Measurements from ENCODE around the gene ADAMTS17. TPM values are rescaled to one million over a fixed set of nuclear protein-coding genes. Genes with fewer than 3 reads are reported as not detected.
"Not testable (repeated sequence)": the region's sequence is repeated elsewhere in the genome, so short reads cannot be mapped to it uniquely, and the experiment has no call there.

The ADAMTS17 gene
- total and polyA plus RNA-seq, 5 donors from 2014 or later: 0.20 to 8.2 (median 0.67) TPM; not detected in 1

DNA sequence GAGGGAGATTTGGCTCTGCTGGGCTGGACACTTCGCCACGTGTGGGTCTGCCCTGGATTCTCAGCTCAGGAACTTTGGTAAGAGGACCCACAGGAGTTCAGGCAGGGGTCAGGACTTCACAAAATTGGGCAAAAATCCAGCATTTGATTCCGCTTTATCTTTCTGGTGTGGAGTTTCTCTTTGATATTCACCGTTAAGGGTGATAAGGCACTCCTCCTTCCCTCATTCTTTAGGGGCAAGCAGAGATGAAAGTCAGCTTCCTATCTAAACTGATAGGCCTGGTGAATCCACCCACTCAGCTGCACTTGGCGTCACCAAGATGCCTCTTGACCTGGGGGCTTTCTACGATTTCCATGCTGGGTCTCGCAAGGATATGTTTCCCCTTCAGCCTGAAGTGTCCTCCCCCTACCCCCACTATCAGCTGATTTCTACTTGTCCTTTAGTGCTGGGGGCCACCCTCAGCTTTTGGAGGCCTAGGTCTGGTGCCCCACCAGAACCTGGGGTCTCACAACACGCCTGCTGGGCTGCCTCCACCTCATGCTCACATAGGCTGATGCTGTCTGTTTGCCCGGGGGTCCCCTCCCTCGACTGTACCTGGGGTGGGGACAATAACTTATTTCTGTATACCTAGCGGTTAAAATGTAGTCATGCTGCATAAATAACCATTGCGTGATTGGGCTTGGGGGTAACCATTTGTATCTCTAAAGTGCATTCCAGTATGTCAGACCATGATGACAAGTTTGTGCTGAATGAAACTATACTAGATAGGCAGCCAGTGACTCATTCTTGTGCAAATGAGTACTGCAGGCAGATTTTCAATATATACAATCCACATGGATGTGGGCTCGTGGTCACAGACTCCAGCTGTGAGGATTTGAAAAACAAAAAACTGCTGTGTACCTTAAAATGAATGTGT lies 248.3 kb downstream of the ADAMTS17 start:
- Histone ChIP-seq H3K4me1 (ENCODE audit: control insufficient read depth, insufficient read depth, low read length, poor library complexity, severe bottlenecking) (no peaks in the 10 kb centered on the region), H3K9me3 (ENCODE audit: control insufficient read depth in 2 of 2, low read length in 2 of 2) (no peaks in the 10 kb centered on the region), H3K27me3 (ENCODE audit: control insufficient read depth, insufficient read depth, low read length) (no peaks in the 10 kb centered on the region), H3K4me3 (ENCODE audit: low read depth, low read length) (no peak overlapping the region), H3K27ac (ENCODE audit: insufficient read depth, low read length, poor library complexity, severe bottlenecking) (no peak overlapping the region), H3K36me3 (ENCODE audit: control insufficient read depth, insufficient read depth, low read length) (no peaks in the 10 kb centered on the region)
- H3K4me3 Mint-ChIP-seq: no peak overlapping the region
- DNase-seq (no peak), ATAC-seq (ENCODE audit: low read depth in 2 of 2) (no peak)
- no peaks in the 10 kb centered on the region for H3K4me1 Mint-ChIP-seq
- H3K27ac Mint-ChIP-seq: no peak overlapping the region
- H3K36me3 Mint-ChIP-seq: peaks cover 17% of the 10 kb centered on the region
- H3K27me3 Mint-ChIP-seq: no peaks in the 10 kb centered on the region
- H3K9me3 Mint-ChIP-seq: no peaks in the 10 kb centered on the region

DNA sequence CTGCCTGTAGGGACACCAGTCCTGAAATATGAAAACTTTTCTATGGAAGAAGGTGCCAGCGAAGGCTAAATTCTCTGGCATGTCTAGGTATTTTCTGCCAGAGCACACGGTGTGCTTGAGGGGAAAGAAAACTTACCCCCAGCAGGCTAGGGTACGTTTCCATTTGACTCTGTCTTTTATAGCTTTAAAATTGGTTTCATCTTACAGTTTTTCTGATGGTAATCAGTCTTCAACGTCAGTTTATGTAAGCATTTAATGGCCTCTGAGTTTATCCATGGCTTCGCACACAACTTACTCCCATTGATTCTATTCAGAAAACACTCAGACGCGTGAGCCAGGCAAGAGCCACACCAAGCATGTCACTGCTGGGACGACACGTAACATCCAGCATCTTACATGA lies 249.7 kb downstream of the ADAMTS17 start:
- H3K4me3 ChIP-seq (ENCODE audit: low read depth, low read length): no peak overlapping the region
- Mint-ChIP-seq H3K36me3 (peaks cover 17% of the 10 kb centered on the region), H3K4me1 (no peaks in the 10 kb centered on the region), H3K27ac (no peak overlapping the region), H3K27me3 (no peaks in the 10 kb centered on the region), H3K4me3 (no peak overlapping the region), H3K9me3 (peaks cover 0 to under 1% (median 0%) of the 10 kb centered on the region in 7 donors)
- no peaks in the 10 kb centered on the region for H3K36me3 ChIP-seq (ENCODE audit: control insufficient read depth, insufficient read depth, low read length)
- no peaks in the 10 kb centered on the region for H3K9me3 ChIP-seq (ENCODE audit: control insufficient read depth in 2 of 2, low read length in 2 of 2)
- ATAC-seq (ENCODE audit: low read depth in 2 of 2) (no peak), DNase-seq (no peak)
- H3K27me3 ChIP-seq (ENCODE audit: control insufficient read depth, insufficient read depth, low read length): no peaks in the 10 kb centered on the region
- no peak overlapping the region for H3K27ac ChIP-seq (ENCODE audit: insufficient read depth, low read length, poor library complexity, severe bottlenecking)
- no peaks in the 10 kb centered on the region for H3K4me1 ChIP-seq (ENCODE audit: control insufficient read depth, insufficient read depth, low read length, poor library complexity, severe bottlenecking)

DNA sequence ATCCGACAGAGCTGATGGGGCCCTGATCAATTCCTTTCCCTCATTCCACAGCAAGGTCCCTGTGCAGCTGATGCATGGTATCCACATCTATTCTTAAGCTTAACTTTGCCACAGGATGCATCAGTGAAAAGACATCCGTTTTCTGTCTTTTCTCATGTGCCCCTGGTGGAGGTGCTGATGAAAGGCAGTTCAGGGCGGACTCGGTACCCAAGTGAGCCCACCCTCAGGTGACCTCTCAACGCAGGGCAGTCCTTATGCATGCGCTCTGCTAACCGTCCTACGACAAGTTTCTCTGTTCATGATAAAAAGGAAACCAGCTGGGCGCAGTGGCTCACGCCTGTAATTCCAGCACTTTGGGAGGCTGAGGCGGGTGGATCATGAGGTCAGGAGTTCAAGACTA lies 251.4 kb downstream of the ADAMTS17 start:
- Mint-ChIP-seq H3K4me1 (no peaks in the 10 kb centered on the region), H3K9me3 (peaks cover 0 to 3% (median 0%) of the 10 kb centered on the region in 7 donors), H3K27me3 (no peaks in the 10 kb centered on the region), H3K36me3 (peaks cover 18% of the 10 kb centered on the region), H3K27ac (no peak overlapping the region), H3K4me3 (no peak overlapping the region)
- no peak for DNase-seq
- H3K27ac ChIP-seq (ENCODE audit: insufficient read depth, low read length, poor library complexity, severe bottlenecking): no peak overlapping the region
- ATAC-seq (ENCODE audit: low read depth in 2 of 2): no peak
- no peaks in the 10 kb centered on the region for H3K4me1 ChIP-seq (ENCODE audit: control insufficient read depth, insufficient read depth, low read length, poor library complexity, severe bottlenecking)
- no peak overlapping the region for H3K4me3 ChIP-seq (ENCODE audit: low read depth, low read length)
- H3K9me3 ChIP-seq (ENCODE audit: control insufficient read depth in 2 of 2, low read length in 2 of 2): no peaks in the 10 kb centered on the region
- H3K36me3 ChIP-seq (ENCODE audit: control insufficient read depth, insufficient read depth, low read length): no peaks in the 10 kb centered on the region
- no peaks in the 10 kb centered on the region for H3K27me3 ChIP-seq (ENCODE audit: control insufficient read depth, insufficient read depth, low read length)

DNA sequence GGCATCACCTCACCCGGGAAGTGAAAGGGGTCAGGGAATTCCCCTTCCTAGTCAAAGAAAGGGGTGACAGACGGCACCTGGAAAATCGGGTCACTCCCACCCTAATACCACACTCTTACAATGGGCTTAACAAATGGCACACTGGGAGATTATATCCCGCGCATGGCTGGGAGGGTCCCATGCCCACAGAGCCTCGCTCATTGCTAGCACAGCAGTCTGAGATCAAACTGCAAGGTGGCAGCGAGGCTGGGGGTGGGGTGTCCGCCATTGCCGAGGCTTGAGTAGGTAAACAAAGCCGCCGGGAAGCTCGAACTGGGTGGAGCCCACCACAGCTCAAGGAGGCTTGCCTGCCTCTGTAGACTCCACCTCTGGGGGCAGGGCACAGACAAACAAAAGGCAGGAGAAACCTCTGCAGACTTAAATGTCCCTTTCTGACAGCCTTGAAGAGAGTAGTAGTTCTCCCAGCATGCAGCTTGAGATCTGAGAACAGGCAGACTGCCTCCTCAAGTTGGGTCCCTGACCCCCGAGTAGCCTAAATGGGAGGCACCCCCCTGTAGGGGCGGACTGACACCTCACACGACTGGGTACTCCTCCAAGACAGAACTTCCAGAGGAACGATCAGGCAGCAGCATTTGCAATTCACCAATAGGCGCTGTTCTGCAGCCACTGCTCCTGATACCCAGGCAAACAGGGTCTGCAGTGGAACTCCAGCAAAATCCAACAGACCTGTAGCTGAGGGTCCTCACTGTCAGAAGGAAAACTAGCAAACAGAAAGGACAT lies 257.5 kb downstream of the ADAMTS17 start:
- not testable (repeated sequence) for H3K9me3 ChIP-seq (ENCODE audit: control insufficient read depth in 2 of 2, low read length in 2 of 2); H3K36me3 ChIP-seq (ENCODE audit: control insufficient read depth, insufficient read depth, low read length); H3K27ac Mint-ChIP-seq; H3K27ac ChIP-seq (ENCODE audit: insufficient read depth, low read length, poor library complexity, severe bottlenecking); H3K9me3 Mint-ChIP-seq; H3K27me3 Mint-ChIP-seq; H3K4me1 ChIP-seq (ENCODE audit: control insufficient read depth, insufficient read depth, low read length, poor library complexity, severe bottlenecking); H3K27me3 ChIP-seq (ENCODE audit: control insufficient read depth, insufficient read depth, low read length); H3K4me1 Mint-ChIP-seq; DNase-seq; H3K4me3 ChIP-seq (ENCODE audit: low read depth, low read length); ATAC-seq (ENCODE audit: low read depth in 2 of 2); H3K4me3 Mint-ChIP-seq
- peaks cover 14% of the 10 kb centered on the region for H3K36me3 Mint-ChIP-seq

DNA sequence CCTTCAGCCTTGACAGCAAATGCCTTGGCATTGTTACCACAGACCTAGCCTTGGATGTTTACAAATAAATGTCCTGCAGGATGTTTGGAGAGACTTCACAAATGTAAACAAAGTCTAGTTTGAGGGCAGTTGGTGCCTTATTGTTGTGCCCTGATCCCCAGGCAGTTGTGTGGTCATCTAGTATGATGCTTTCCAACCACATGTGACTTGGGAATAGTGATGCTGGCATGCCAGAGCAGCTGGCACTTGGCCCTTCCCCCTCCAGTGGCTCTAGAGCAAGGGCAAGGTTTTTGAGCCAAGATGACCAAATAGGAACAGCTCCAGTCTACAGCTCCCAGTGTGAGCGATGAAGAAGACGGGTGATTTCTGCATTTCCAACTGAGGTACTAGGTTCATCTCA lies 258.2 kb downstream of the ADAMTS17 start:
- DNase-seq (no peak), ATAC-seq (ENCODE audit: low read depth in 2 of 2) (no peak)
- Histone ChIP-seq H3K27ac (ENCODE audit: insufficient read depth, low read length, poor library complexity, severe bottlenecking) (no peak overlapping the region), H3K4me1 (ENCODE audit: control insufficient read depth, insufficient read depth, low read length, poor library complexity, severe bottlenecking) (no peaks in the 10 kb centered on the region), H3K36me3 (ENCODE audit: control insufficient read depth, insufficient read depth, low read length) (no peaks in the 10 kb centered on the region), H3K9me3 (ENCODE audit: control insufficient read depth in 2 of 2, low read length in 2 of 2) (no peaks in the 10 kb centered on the region), H3K4me3 (ENCODE audit: low read depth, low read length) (no peak overlapping the region), H3K27me3 (ENCODE audit: control insufficient read depth, insufficient read depth, low read length) (no peaks in the 10 kb centered on the region)
- Mint-ChIP-seq H3K9me3 (peaks cover 0 to 5% (median 1%) of the 10 kb centered on the region in 7 donors), H3K27ac (no peak overlapping the region), H3K36me3 (peaks cover 14% of the 10 kb centered on the region), H3K4me3 (no peak overlapping the region), H3K27me3 (no peaks in the 10 kb centered on the region), H3K4me1 (peaks cover 0 to 2% (median 0%) of the 10 kb centered on the region in 4 donors)

DNA sequence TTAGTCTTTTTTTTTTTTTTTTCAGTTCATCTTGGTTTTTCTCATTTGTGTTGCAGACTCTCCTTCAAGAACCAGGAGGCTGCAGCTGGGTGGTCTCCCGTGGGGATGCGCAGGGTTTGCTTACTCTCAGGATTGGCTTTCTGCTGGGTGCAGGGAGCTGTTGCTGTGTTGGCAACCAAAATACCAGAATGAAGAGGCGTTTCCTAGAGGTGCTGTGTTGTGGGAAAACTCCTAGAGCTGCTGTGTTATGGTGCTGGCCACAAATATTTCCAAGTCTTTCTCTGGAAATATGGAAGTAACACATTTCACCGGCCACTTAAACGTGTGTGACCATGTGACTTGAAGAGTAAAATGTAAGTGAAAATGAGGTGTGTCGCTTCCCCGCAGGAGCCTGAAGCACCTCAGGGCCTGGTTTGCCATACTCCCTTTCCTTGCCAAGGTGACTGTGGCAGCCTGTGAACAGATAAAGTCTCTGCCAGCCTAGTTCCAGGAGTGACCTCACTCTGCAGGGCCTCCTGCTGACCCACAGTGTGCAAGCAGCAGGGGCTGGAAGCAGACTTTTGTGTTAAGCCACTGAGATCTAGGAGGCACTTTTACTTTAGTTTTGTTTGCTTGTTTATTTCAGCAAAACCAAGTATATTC lies 258.9 kb downstream of the ADAMTS17 start:
- no peaks in the 10 kb centered on the region for H3K4me1 ChIP-seq (ENCODE audit: control insufficient read depth, insufficient read depth, low read length, poor library complexity, severe bottlenecking)
- DNase-seq (no peak), ATAC-seq (ENCODE audit: low read depth in 2 of 2) (no peak)
- H3K27ac ChIP-seq (ENCODE audit: insufficient read depth, low read length, poor library complexity, severe bottlenecking): no peak overlapping the region
- H3K27me3 Mint-ChIP-seq: no peaks in the 10 kb centered on the region
- peaks cover 0 to 2% (median 0%) of the 10 kb centered on the region in 4 donors for H3K4me1 Mint-ChIP-seq
- H3K27me3 ChIP-seq (ENCODE audit: control insufficient read depth, insufficient read depth, low read length): no peaks in the 10 kb centered on the region
- peaks cover 14% of the 10 kb centered on the region for H3K36me3 Mint-ChIP-seq
- H3K9me3 Mint-ChIP-seq: peaks cover 0 to 5% (median 1%) of the 10 kb centered on the region in 7 donors
- no peaks in the 10 kb centered on the region for H3K36me3 ChIP-seq (ENCODE audit: control insufficient read depth, insufficient read depth, low read length)
- H3K9me3 ChIP-seq (ENCODE audit: control insufficient read depth in 2 of 2, low read length in 2 of 2): no peaks in the 10 kb centered on the region
- no peak overlapping the region for H3K4me3 ChIP-seq (ENCODE audit: low read depth, low read length)
- no peak overlapping the region for H3K27ac Mint-ChIP-seq
- H3K4me3 Mint-ChIP-seq: no peak overlapping the region

DNA sequence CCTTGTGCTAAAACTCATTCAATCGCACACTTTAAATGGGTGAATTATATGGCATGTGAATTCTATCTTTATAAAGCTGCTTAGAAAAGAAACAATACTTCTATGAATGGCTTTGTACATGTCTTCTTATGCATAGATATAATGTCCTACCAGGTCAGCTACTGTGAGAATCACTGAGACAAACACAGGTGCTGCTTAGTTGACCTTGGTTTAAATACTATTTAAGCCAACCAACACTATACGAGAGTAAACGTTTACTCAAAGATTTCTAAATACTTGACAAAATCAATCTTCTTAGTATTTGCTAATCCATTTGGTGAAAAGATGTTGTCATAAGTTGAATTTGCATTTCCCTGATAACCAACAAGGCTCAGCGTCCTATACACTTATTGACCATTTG lies 260.3 kb downstream of the ADAMTS17 start:
- Histone ChIP-seq H3K4me3 (ENCODE audit: low read depth, low read length) (no peak overlapping the region), H3K4me1 (ENCODE audit: control insufficient read depth, insufficient read depth, low read length, poor library complexity, severe bottlenecking) (no peaks in the 10 kb centered on the region), H3K9me3 (ENCODE audit: control insufficient read depth in 2 of 2, low read length in 2 of 2) (no peaks in the 10 kb centered on the region), H3K27me3 (ENCODE audit: control insufficient read depth, insufficient read depth, low read length) (no peaks in the 10 kb centered on the region), H3K36me3 (ENCODE audit: control insufficient read depth, insufficient read depth, low read length) (no peaks in the 10 kb centered on the region), H3K27ac (ENCODE audit: insufficient read depth, low read length, poor library complexity, severe bottlenecking) (no peak overlapping the region)
- H3K4me3 Mint-ChIP-seq: no peak overlapping the region
- peaks cover 0 to 2% (median 0%) of the 10 kb centered on the region in 4 donors for H3K4me1 Mint-ChIP-seq
- ATAC-seq (ENCODE audit: low read depth in 2 of 2) (no peak), DNase-seq (no peak)
- peaks cover 0 to 5% (median 0%) of the 10 kb centered on the region in 7 donors for H3K9me3 Mint-ChIP-seq
- H3K27me3 Mint-ChIP-seq: no peaks in the 10 kb centered on the region
- peaks cover 11% of the 10 kb centered on the region for H3K36me3 Mint-ChIP-seq
- no peak overlapping the region for H3K27ac Mint-ChIP-seq

Data from CD4-positive, CD25-positive, alpha-beta regulatory T cell (primary cell).